ENCODE results near the gene PIP4K2C.

- TF ChIP-seq POLR2AphosphoS5 (IDR thresholded peaks at IDR 0.05; ENCODE audit: low read depth) (no peak), CTCF (conservative IDR thresholded peaks at IDR 0.05; ENCODE audit: low read depth in 2 of 2) (no peak), EZH2 (IDR thresholded peaks at IDR 0.05; ENCODE audit: low read depth, unreplicated experiment) (peak; percentile 86), REST (IDR thresholded peaks at IDR 0.05; ENCODE audit: unreplicated experiment) (no peak), CREB1 (CRISPR knock-in tag; IDR thresholded peaks at IDR 0.05; ENCODE audit: low read depth) (no peak), EZH2phosphoT487 (IDR thresholded peaks at IDR 0.05; ENCODE audit: unreplicated experiment) (peak; percentile 30), JUNB (IDR thresholded peaks at IDR 0.05; ENCODE audit: unreplicated experiment) (no peak), ETS1 (IDR thresholded peaks at IDR 0.05) (no peak), ZNF331 (CRISPR knock-in tag; IDR thresholded peaks at IDR 0.05; ENCODE audit: low read depth) (no peak), NANOG (IDR thresholded peaks at IDR 0.05; ENCODE audit: borderline replicate concordance) (no peak)
Observed at GRCh38 chr12:57632073-57632957, 41.3 kb downstream of the PIP4K2C start.
